GM10266 (cell line): Measurements from ENCODE around the gene KRT23.

Experiments
- DNase-seq: peaks from one replicate; pipeline ENCODE4 v3.0.0; 2012; ENCODE audit errors: extremely low spot score
- CTCF ChIP-seq: IDR thresholded peaks from 2 replicates; pipeline ENCODE4 v1.5.1; 2012; ENCODE audit warnings: mild to moderate bottlenecking, low read depth; ENCODE audit not compliant: control insufficient read depth, insufficient read depth; ENCODE audit errors: missing control alignments

The KRT23 gene

DNA sequence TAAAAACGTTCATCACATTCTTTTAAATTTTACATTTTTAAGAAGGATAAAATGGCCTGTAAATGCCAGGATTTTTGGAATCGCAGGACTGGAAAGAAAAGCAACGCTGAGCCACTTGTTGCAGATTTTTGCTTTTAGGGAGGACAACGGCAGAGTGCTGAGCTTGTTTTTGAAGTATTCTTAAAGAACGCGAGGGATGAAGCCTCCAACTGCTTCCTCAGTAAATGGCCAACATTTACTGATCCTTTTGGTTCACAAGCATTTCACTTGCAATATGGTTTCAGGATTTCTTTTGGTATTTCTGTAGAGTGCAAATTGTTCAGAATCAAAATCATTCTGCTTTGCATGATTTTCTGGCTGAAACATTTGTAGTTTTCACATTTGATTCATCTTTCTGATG is 2.8 kb upstream of the KRT23 start:
- DNase-seq = no peak
- TF ChIP-seq CTCF = no peak

GRCh38 chr17:40938981-40939380 is 1.5 kb upstream of the KRT23 start:
- TF ChIP-seq CTCF = no peak
- no peak for DNase-seq

DNA sequence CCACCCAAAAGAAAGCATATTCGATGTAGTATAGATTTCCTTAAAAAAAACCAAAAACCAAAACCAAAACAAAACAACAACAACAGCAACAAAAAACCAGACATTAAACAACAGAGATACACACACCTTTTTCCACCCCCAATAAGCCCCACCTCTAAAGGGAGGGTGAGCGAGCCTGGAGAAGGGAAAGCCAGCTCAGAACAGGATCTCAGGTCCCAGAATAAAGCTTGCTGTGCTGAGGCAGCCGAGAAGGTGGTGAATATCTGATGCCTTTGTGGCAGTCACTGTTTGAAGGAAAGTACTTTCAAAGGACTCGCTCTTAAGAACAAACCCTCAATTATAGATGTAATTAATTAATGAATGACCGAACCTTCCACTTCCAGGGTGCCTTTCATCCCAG is 470 bp downstream of the KRT23 start:
- TF ChIP-seq CTCF = no peak
- no peak for DNase-seq

- TF ChIP-seq CTCF = no peak
- no peak for DNase-seq
Measured at GRCh38 chr17:40936437-40936971, 942 bp downstream of the KRT23 start.

GRCh38 chr17:40935624-40936023 is 1.8 kb downstream of the KRT23 start:
- no peak for TF ChIP-seq CTCF

GRCh38 chr17:40932608-40933007 is 4.8 kb downstream of the KRT23 start:
- no peak for DNase-seq
- TF ChIP-seq CTCF = no peak

More at GRCh38 chr17:40935624-40936023, 1.8 kb downstream of the KRT23 start:
- no peak for DNase-seq

- TF ChIP-seq CTCF = no peak
- DNase-seq = no peak
Measured at GRCh38 chr17:40931311-40931710, 6.1 kb downstream of the KRT23 start.

DNA sequence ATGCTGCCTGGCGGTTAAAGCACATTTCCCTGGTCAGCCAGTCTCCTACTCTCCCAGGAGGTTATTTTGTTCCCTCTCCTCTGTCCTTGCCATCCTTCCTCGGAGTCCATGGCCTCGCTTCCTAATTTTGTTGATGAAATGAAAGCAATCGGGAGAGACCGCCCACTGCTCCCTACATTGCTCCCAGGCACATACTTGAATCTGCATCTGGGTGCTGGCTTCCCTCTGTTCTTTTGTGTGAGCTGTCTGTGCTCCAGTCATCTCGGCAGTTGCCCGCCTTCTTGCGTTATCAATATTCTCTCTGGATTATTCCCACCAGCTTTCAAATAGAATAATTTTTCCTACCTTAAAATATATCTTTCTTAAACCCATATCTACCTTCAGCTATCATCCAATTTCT is 11.1 kb downstream of the KRT23 start:
- no peak for DNase-seq
- TF ChIP-seq CTCF = no peak
